ENCODE measurements around the gene ASB11. TPM values are rescaled to one million over a fixed set of nuclear protein-coding genes. Genes with fewer than 3 reads are reported as not detected.

The ASB11 gene
- total and polyA plus RNA-seq, 10 of the 15 experiments (the other 5 are each of a cell fraction or from before 2014, with no cell fraction given): not detected

DNA sequence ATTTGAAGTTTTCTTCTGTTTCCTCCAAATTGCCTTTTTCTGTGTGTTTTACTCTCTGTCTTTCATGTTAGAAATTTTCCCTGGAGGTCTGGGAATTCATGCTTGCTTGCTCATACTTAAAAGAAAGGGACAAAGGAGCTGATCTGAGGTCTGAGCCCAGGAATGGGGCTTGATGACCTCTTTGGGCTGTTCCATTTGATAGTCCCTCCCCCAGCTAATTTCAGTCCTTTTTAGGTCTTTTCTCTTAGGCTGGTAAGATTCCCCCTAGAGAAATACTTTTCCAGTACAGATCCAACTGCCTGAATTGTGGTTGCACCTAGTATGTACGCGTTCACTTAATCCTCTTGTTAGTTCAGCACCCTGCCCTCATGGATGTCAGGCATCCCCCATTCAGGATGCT, 25.4 kb upstream of the ASB11 start:
- no TSS peak for BruUV-seq (replicated peaks)
- intact Hi-C loops (cut with micrococcal nuclease; ENCODE audit: unreplicated experiment): loop anchor here (10.0 kb wide), 1 partner anchor 314 kb away; no protein-coding TSS in a partner anchor
- RAD21 ChIA-PET (ENCODE audit: unreplicated experiment): no interaction called here

More for the DNA sequence above, 25.4 kb upstream of the ASB11 start:
- in situ Hi-C loops (cut with MboI): no loop called here
- FAIRE-seq: no peak
- no peaks in the 10 kb centered on the region for H4K20me1 ChIP-seq (ENCODE audit: control insufficient read depth, insufficient read depth)
- no peaks in the 10 kb centered on the region for H3K9me3 ChIP-seq (replicated peaks; ENCODE audit: control insufficient read depth, insufficient read depth, low read length)
- H3K36me3 ChIP-seq (ENCODE audit: control insufficient read depth in 2 of 2, insufficient read depth in 2 of 2, low read length in 1 of 2): no peaks in the 10 kb centered on the region
- no peak overlapping the region for H3K27ac ChIP-seq (ENCODE audit: control insufficient read depth, insufficient read depth)
- no peaks in the 10 kb centered on the region for H3K4me1 ChIP-seq (ENCODE audit: control insufficient read depth, insufficient read depth, low read length)
- no peak overlapping the region for H3K4me3 ChIP-seq
- no peak overlapping the region for H3K4me2 ChIP-seq (ENCODE audit: control insufficient read depth, insufficient read depth)
- no peak for ATAC-seq
- H3K27me3 ChIP-seq (replicated peaks in 1 of 2; ENCODE audit: control insufficient read depth in 2 of 2, insufficient read depth in 2 of 2, low read length in 1 of 2): no peaks in the 10 kb centered on the region
- ChIA-PET SMC1A (ENCODE audit: uncharacterized antibody, unreplicated experiment) (no interaction called here), CTCF (no interaction called here), POLR2A (no interaction called here)
- DNase-seq (ENCODE audit: low read depth, low spot score): no peak
- WGBS (ENCODE audit: insufficient coverage, insufficient replicate concordance, low lambda C conversion rate, missing lambda C conversion rate): 89% methylated on average over 2 of the region's 2 CpGs
- H2AFZ ChIP-seq (ENCODE audit: control insufficient read depth, low read depth, low read length): no peak overlapping the region
- H3K9ac ChIP-seq (ENCODE audit: control insufficient read depth, insufficient read depth, low read length): no peak overlapping the region
- TF ChIP-seq CHD2 (IDR thresholded peaks at IDR 0.05; ENCODE audit: borderline replicate concordance, low read depth, low read length) (no peak), E2F8 (IDR thresholded peaks at IDR 0.05; ENCODE audit: low read depth, partially characterized antibody) (no peak), MYC (IDR thresholded peaks at IDR 0.05; ENCODE audit: insufficient read depth, insufficient read length, insufficient replicate concordance, low read length, severe bottlenecking) (no peak), NR2F1 (conservative IDR thresholded peaks at IDR 0.05) (no peak), WRNIP1 (IDR thresholded peaks at IDR 0.05; ENCODE audit: borderline replicate concordance, low read depth, low read length) (no peak), ATF7 (IDR thresholded peaks at IDR 0.05; ENCODE audit: low read depth) (no peak), NFYA (IDR thresholded peaks at IDR 0.05; ENCODE audit: borderline replicate concordance, low read depth, low read length) (no peak), JUNB (IDR thresholded peaks at IDR 0.05) (no peak), KLF5 (IDR thresholded peaks at IDR 0.05; ENCODE audit: partially characterized antibody) (no peak), BACH1 (IDR thresholded peaks at IDR 0.05; ENCODE audit: borderline replicate concordance) (no peak), NKRF (conservative IDR thresholded peaks at IDR 0.05) (no peak), RELB (IDR thresholded peaks at IDR 0.05; ENCODE audit: low read depth) (no peak), PML (IDR thresholded peaks at IDR 0.05; ENCODE audit: low read length) (no peak), IKZF1 (conservative IDR thresholded peaks at IDR 0.05) (no peak), MTA3 (IDR thresholded peaks at IDR 0.05; ENCODE audit: borderline replicate concordance, low read length) (no peak), SMC3 (IDR thresholded peaks at IDR 0.05; ENCODE audit: borderline replicate concordance, low read length) (no peak), BMI1 (IDR thresholded peaks at IDR 0.05; ENCODE audit: borderline replicate concordance) (no peak), SUPT20H (IDR thresholded peaks at IDR 0.05; ENCODE audit: borderline replicate concordance, control insufficient read depth, low read depth, low read length) (no peak)
- no peaks in the 10 kb centered on the region for H3K79me2 ChIP-seq (ENCODE audit: control insufficient read depth, insufficient read depth, low read length)

All from GM12878 (cell line).